ENCODE data around the gene RUFY2. TPM values are rescaled to one million over a fixed set of nuclear protein-coding genes. Genes with fewer than 3 reads are reported as not detected.

RUFY2 gene
- total RNA-seq, 3 donors from 2014 or later (not counting 1 experiment from before 2014, with no cell fraction given), result 24.7 to 31.9 (median 31.4) TPM

DNA sequence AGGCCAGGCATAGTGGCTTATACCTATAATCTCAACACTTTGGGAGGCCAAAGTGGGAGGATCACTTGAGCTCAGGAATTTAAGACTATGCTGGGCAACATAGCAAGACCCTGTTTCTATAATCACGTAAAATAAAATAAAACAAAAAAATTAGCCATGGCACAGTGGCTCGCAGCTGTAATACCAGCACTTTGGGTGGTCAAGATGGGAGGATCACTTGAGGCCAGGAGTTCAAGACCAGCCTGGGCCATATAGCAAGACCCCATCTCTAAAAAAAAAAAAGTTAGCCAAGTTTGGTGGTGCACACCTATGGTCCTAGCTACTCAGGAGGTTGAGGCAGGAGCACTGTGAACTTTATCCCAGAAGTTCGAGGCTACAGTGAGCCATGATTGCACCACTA is 33.8 kb upstream of the RUFY2 start:
- no peaks in the 10 kb centered on the region for H3K9me3 ChIP-seq (ENCODE audit: control insufficient read depth, insufficient read depth, low read length)
- intact Hi-C loops (cut with micrococcal nuclease), result no loop called here
- no peak overlapping the region for H3K27ac ChIP-seq (ENCODE audit: low read length)
- no peaks in the 10 kb centered on the region for H3K27me3 ChIP-seq (ENCODE audit: control insufficient read depth, insufficient read depth, low read length)
- no peaks in the 10 kb centered on the region for H3K4me1 Mint-ChIP-seq
- no peaks in the 10 kb centered on the region for H3K9me3 Mint-ChIP-seq
- H3K36me3 ChIP-seq (ENCODE audit: control insufficient read depth, insufficient read depth, low read length), result peaks cover 2% of the 10 kb centered on the region
- TF ChIP-seq, protein P1, sequence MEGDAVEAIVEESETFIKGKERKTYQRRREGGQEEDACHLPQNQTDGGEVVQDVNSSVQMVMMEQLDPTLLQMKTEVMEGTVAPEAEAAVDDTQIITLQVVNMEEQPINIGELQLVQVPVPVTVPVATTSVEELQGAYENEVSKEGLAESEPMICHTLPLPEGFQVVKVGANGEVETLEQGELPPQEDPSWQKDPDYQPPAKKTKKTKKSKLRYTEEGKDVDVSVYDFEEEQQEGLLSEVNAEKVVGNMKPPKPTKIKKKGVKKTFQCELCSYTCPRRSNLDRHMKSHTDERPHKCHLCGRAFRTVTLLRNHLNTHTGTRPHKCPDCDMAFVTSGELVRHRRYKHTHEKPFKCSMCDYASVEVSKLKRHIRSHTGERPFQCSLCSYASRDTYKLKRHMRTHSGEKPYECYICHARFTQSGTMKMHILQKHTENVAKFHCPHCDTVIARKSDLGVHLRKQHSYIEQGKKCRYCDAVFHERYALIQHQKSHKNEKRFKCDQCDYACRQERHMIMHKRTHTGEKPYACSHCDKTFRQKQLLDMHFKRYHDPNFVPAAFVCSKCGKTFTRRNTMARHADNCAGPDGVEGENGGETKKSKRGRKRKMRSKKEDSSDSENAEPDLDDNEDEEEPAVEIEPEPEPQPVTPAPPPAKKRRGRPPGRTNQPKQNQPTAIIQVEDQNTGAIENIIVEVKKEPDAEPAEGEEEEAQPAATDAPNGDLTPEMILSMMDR (IDR thresholded peaks at IDR 0.05), result no peak
- DNase-seq (no peak), ATAC-seq (no peak)
- no peak overlapping the region for H3K27ac Mint-ChIP-seq
- no peak overlapping the region for H3K4me3 ChIP-seq (ENCODE audit: low read length)
- 97% methylated on average over 2 of the region's 3 CpGs for WGBS (ENCODE audit: insufficient coverage)
- no peaks in the 10 kb centered on the region for H3K4me1 ChIP-seq (ENCODE audit: control insufficient read depth, insufficient read depth, low read length)
- no peaks in the 10 kb centered on the region for H3K27me3 Mint-ChIP-seq (ENCODE audit: low read depth in 2 of 2)
- H3K36me3 Mint-ChIP-seq, result no peaks in the 10 kb centered on the region
- H3K4me3 Mint-ChIP-seq, result no peak overlapping the region

DNA sequence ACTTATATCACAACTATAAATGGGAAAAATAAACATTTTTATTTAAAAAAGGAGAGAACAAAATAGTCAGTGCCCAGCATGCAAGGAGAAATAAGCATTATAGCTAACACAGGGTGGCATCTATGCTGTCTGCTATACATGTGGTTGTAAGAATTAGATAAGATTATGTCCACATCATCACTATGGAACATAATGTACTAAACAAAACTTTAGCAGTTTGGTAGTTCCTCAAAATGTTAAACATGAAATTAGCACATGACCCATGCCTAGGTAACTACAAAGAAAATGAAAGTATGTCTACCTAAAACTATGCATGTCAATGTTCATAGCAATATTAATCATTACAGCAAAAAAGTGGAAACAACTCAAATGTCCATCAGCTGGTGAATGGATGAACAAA is 28.7 kb upstream of the RUFY2 start:
- Mint-ChIP-seq H3K27me3 (ENCODE audit: low read depth in 2 of 2) (no peaks in the 10 kb centered on the region), H3K4me1 (no peaks in the 10 kb centered on the region), H3K36me3 (no peaks in the 10 kb centered on the region), H3K27ac (no peak overlapping the region), H3K4me3 (no peak overlapping the region), H3K9me3 (no peaks in the 10 kb centered on the region)
- no peak overlapping the region for H3K27ac ChIP-seq (ENCODE audit: low read length)
- H3K4me3 ChIP-seq (ENCODE audit: low read length), result no peak overlapping the region
- peaks cover 2% of the 10 kb centered on the region for H3K36me3 ChIP-seq (ENCODE audit: control insufficient read depth, insufficient read depth, low read length)
- H3K27me3 ChIP-seq (ENCODE audit: control insufficient read depth, insufficient read depth, low read length), result no peaks in the 10 kb centered on the region
- TF ChIP-seq, protein P1 (IDR thresholded peaks at IDR 0.05), result no peak
- no peaks in the 10 kb centered on the region for H3K9me3 ChIP-seq (ENCODE audit: control insufficient read depth, insufficient read depth, low read length)
- intact Hi-C loops (cut with micrococcal nuclease), result no loop called here
- no peak for DNase-seq
- H3K4me1 ChIP-seq (ENCODE audit: control insufficient read depth, insufficient read depth, low read length), result no peaks in the 10 kb centered on the region
- ATAC-seq, result no peak

DNA sequence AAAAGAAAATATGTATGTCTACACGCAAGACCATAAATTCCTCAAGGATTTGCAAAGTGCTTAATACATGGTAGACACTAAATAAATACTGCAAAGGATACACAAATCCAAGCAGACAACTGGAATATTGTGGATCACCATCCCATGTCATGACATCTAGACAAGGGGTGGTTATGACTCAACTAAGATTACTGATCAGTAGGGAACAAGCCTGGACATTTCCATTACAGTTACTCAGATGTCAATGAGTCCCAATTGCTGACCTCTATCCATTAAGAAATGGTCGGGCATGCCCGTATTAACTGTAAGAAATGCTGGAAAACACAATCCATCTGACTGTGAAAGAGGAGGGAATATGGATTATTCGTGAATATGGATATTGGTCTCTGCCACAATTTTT is 27.6 kb upstream of the RUFY2 start:
- WGBS (ENCODE audit: insufficient coverage), result 100% methylated on average over 4 of the region's 4 CpGs
- no peaks in the 10 kb centered on the region for H3K9me3 ChIP-seq (ENCODE audit: control insufficient read depth, insufficient read depth, low read length)
- no peaks in the 10 kb centered on the region for H3K4me1 Mint-ChIP-seq
- ATAC-seq, result no peak
- intact Hi-C loops (cut with micrococcal nuclease), result no loop called here
- H3K4me3 ChIP-seq (ENCODE audit: low read length), result no peak overlapping the region
- no peak overlapping the region for H3K27ac Mint-ChIP-seq
- no peaks in the 10 kb centered on the region for H3K27me3 ChIP-seq (ENCODE audit: control insufficient read depth, insufficient read depth, low read length)
- DNase-seq, result no peak
- H3K36me3 Mint-ChIP-seq, result no peaks in the 10 kb centered on the region
- no peaks in the 10 kb centered on the region for H3K27me3 Mint-ChIP-seq (ENCODE audit: low read depth in 2 of 2)
- no peaks in the 10 kb centered on the region for H3K9me3 Mint-ChIP-seq
- no peak overlapping the region for H3K27ac ChIP-seq (ENCODE audit: low read length)
- H3K4me1 ChIP-seq (ENCODE audit: control insufficient read depth, insufficient read depth, low read length), result no peaks in the 10 kb centered on the region
- TF ChIP-seq, protein P1 (IDR thresholded peaks at IDR 0.05), result no peak
- peaks cover 2% of the 10 kb centered on the region for H3K36me3 ChIP-seq (ENCODE audit: control insufficient read depth, insufficient read depth, low read length)
- H3K4me3 Mint-ChIP-seq, result no peak overlapping the region

DNA sequence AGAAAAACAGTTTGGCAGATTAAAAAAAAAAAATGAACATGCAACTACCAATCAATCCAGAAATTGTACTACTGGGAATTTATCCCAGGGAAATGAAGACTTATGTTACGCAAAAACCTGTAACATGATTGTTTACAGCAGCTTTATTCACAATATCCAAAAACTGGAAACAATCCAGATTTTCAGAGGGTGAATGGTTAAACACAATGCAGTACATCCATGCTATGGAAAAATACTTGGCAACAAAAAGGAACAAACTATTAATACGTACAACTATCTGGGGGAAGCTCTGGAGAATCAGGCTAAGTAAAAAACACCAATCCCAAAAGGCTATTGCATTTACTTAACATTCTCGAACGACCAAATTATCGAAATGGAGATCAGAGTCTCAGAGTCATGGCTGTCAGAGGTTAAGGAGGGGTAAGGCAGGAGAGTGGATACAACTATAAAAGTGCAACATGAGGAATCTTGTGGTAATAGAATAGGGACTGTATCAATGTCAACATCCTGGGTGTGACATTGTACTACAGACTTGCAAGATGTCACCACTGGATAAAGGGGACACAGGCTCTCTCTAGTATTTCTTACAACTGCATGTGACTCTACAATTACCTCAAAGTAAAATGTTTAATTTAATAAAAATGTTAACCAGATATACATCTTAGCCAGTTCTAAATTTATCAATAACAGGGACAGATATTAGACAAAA is 21.5 kb upstream of the RUFY2 start:
- no peaks in the 10 kb centered on the region for H3K9me3 ChIP-seq (ENCODE audit: control insufficient read depth, insufficient read depth, low read length)
- peaks cover 2% of the 10 kb centered on the region for H3K4me1 ChIP-seq (ENCODE audit: control insufficient read depth, insufficient read depth, low read length)
- H3K36me3 Mint-ChIP-seq, result no peaks in the 10 kb centered on the region
- ATAC-seq, result no peak
- H3K4me3 Mint-ChIP-seq, result no peak overlapping the region
- H3K9me3 Mint-ChIP-seq, result no peaks in the 10 kb centered on the region
- DNase-seq, result no peak
- H3K27ac ChIP-seq (ENCODE audit: low read length), result no peak overlapping the region
- H3K4me1 Mint-ChIP-seq, result peaks cover 4% of the 10 kb centered on the region in 2 donors
- TF ChIP-seq, protein P1 (IDR thresholded peaks at IDR 0.05), result no peak
- no peaks in the 10 kb centered on the region for H3K27me3 Mint-ChIP-seq (ENCODE audit: low read depth in 2 of 2)
- H3K4me3 ChIP-seq (ENCODE audit: low read length), result no peak overlapping the region
- 99% methylated on average over 5 of the region's 5 CpGs for WGBS (ENCODE audit: insufficient coverage)
- no peaks in the 10 kb centered on the region for H3K36me3 ChIP-seq (ENCODE audit: control insufficient read depth, insufficient read depth, low read length)
- no peaks in the 10 kb centered on the region for H3K27me3 ChIP-seq (ENCODE audit: control insufficient read depth, insufficient read depth, low read length)
- intact Hi-C loops (cut with micrococcal nuclease), result no loop called here
- no peak overlapping the region for H3K27ac Mint-ChIP-seq
